Prostate gland (tissue), 2 donors: ENCODE measurements around the gene FAM3A. TPM values are rescaled to one million over a fixed set of nuclear protein-coding genes. Genes with fewer than 3 reads are reported as not detected.

Experiments used
- DNase-seq: peaks from one replicate; pipeline ENCODE4 v3.0.0-alpha.2; 2019; ENCODE audit warnings: low spot score
- H3K27ac ChIP-seq, 2 donors: fragments of 200-600 bp; sonication (generic); 2 replicates each; pipeline ENCODE4 v1.5.1; 2017 to 2019
- H3K27me3 ChIP-seq: fragments of 200-600 bp; sonication (generic); replicated peaks from 2 replicates; pipeline ENCODE4 v1.5.1; 2019; ENCODE audit not compliant: insufficient read depth
- H3K36me3 ChIP-seq, 2 donors: fragments of 200-600 bp; sonication (generic); 1 replicate in 1 of 2; 2 replicates in 1 of 2; pipeline versions ENCODE4 v1.5.1 to v1.8.1; 2017 to 2019
- H3K4me1 ChIP-seq: fragments of 200-600 bp; sonication (generic); replicated peaks from 2 replicates; pipeline ENCODE4 v1.5.1; 2019
- H3K4me3 ChIP-seq, 2 donors: fragments of 200-600 bp; sonication (generic); 2 replicates each; pipeline ENCODE4 v1.5.1; 2017 to 2019
- H3K9me3 ChIP-seq: fragments of 200-600 bp; sonication (generic); 2 replicates; pipeline ENCODE4 v1.5.1; 2017
- CTCF ChIP-seq, 4 experiments: fragments of 200-600 bp in 2 of 4; fragments of 450-650 bp in 2 of 4; sonication (generic) in 2 of 4; IDR thresholded peaks; 1 replicate in 3 of 4; 2 replicates in 1 of 4; pipeline ENCODE4 v1.5.1; 2016 to 2019; ENCODE audit warnings: antibody characterized with exemption in 4 of 4, mild to moderate bottlenecking in 2 of 4, moderate library complexity in 2 of 4
- POLR2A ChIP-seq: fragments of 450-650 bp; IDR thresholded peaks from one replicate; pipeline ENCODE4 v1.6.1; 2016; ENCODE audit warnings: antibody characterized with exemption, mild to moderate bottlenecking
- POLR2AphosphoS5 ChIP-seq: sonication (generic); formaldehyde crosslinking; IDR thresholded peaks from one replicate; pipeline ENCODE4 v1.6.1; 2017; ENCODE audit warnings: antibody characterized with exemption
- WGBS: methylation state at CpG from one replicate; pipeline ENCODE4 v1.1.5; 2018; 5-methylcytosine and 5-hydroxymethylcytosine counted together
- intact Hi-C: fragments of 100-400 bp; cut with DNase I; formaldehyde crosslinking; loops from one replicate; pipeline ENCODE4 v1.14.2; 2022
- total RNA-seq, 2 donors: library from RNA; depleted of rRNA; stranded (reverse); fragments of >200 nt; gene quantifications; one replicate each; pipeline ENCODE4 v1.1.0, GENCODE V29; 2016

Gene FAM3A
- total RNA-seq, 2 donors from 2014 or later, result 52.0 to 72.7 TPM

DNA sequence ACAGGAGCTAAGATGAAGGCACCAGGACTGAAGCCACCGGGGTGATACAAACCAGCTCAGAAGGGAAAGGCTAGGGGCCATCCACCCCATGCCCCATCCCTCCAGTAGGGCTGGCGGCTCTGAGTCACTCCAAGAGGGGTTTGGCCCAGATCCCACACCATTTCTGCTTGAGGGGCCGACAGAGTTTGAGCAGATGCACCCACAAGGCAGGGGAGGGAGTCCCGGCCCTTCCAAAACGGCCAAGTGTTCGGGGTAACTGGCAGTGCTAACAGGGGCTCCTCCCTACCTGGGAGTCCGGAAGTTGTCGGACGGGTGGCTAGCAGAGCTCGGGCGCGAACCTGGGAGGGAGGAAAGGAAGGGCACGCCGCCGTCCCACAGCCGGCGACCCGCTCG is 26.0 kb downstream of the FAM3A start:
- no peaks in the 10 kb centered on the region for H3K27me3 ChIP-seq

GRCh38 chrX:154489182-154489581 is 26.9 kb downstream of the FAM3A start:
- Histone ChIP-seq H3K27me3 (no peaks in the 10 kb centered on the region), H3K4me1 (no peaks in the 10 kb centered on the region), H3K27ac (peak overlapping the region in 1 of 2 donors; percentile 93), H3K4me3 (peak overlapping the region in 1 of 2 donors; percentile 47), H3K36me3 (no peaks in the 10 kb centered on the region), H3K9me3 (no peaks in the 10 kb centered on the region)
- WGBS, result no CpG with 5 or more reads among the region's 4 CpGs
- intact Hi-C loops, result loop anchor here (5.0 kb wide), 1 partner anchor 52 kb away; the partner anchor contains the start of gene GDI1
- no peak for TF ChIP-seq POLR2AphosphoS5
- TF ChIP-seq POLR2A, result no peak
- no peak for TF ChIP-seq CTCF (IDR thresholded peaks at IDR 0.05)
- no peak for DNase-seq

More for the DNA sequence above, 26.0 kb downstream of the FAM3A start:
- 0% methylated on average over 3 of the region's 19 CpGs for WGBS
- no peaks in the 10 kb centered on the region for H3K9me3 ChIP-seq
- H3K4me3 ChIP-seq, result peak overlapping the region; percentile 47 to 57
- H3K27ac ChIP-seq, result peak overlapping the region; percentile 93 to 94
- no peaks in the 10 kb centered on the region for H3K4me1 ChIP-seq
- no peak for TF ChIP-seq POLR2A
- TF ChIP-seq POLR2AphosphoS5, result no peak
- TF ChIP-seq CTCF (IDR thresholded peaks at IDR 0.05), result no peak
- no peaks in the 10 kb centered on the region for H3K36me3 ChIP-seq
- no peak for DNase-seq
- intact Hi-C loops, result loop anchor here (5.0 kb wide), 1 partner anchor 37 kb away; no protein-coding TSS in a partner anchor

DNA sequence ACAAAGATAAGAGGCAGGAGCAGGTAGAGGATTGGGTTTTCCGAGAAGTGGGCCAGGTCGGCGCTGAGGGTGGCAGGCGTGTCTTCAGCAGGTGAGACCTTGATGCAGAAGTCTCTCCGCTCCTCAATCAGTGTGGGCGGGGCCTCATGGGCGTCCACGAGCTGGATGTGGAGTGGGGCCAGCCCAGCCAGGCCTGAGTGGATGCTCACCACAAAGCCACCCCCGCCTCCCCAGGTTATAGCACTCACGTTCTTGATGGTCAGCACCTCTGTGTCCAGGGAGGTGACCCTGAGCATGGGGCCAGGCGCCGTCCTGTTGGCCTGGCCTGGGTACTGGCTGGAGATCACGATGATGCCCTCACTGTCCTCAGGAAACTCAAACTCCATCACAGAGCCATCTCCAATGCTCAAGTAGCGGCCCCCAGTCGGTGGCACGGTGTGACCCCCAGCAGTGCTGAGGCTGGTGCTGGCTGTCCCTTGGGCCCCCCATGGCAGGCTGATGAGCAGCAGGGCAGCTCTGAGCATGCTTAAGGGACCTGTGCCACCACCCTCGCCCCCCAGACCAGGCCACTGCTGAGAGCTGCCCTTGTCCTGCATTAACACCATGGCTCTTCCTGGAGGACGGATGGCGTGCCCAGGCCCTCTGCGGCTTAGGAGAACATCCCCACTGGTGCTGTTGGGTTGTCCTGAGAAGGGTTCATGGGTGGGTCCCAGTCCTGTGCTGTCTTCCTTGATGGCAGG is 27.5 kb downstream of the FAM3A start:
- no peak for DNase-seq
- intact Hi-C loops, result loop anchor here (5.0 kb wide), 1 partner anchor 51 kb away; the partner anchor contains the start of gene GDI1
- WGBS, result 81% methylated on average over 15 of the region's 20 CpGs
- H3K27me3 ChIP-seq, result no peaks in the 10 kb centered on the region
- no peak overlapping the region for H3K27ac ChIP-seq
- no peak overlapping the region for H3K4me3 ChIP-seq
- TF ChIP-seq POLR2A (no peak), CTCF (IDR thresholded peaks at IDR 0.05) (no peak), POLR2AphosphoS5 (no peak)
- H3K9me3 ChIP-seq, result no peaks in the 10 kb centered on the region
- no peaks in the 10 kb centered on the region for H3K4me1 ChIP-seq
- H3K36me3 ChIP-seq, result no peaks in the 10 kb centered on the region

GRCh38 chrX:154487518-154488290 is 28.3 kb downstream of the FAM3A start:
- no peak for DNase-seq
- no peaks in the 10 kb centered on the region for H3K27me3 ChIP-seq
- no peaks in the 10 kb centered on the region for H3K4me1 ChIP-seq
- intact Hi-C loops, result loop anchor here (5.0 kb wide), 1 partner anchor 50 kb away; the partner anchor contains the start of gene GDI1
- no peak overlapping the region for H3K4me3 ChIP-seq
- H3K9me3 ChIP-seq, result no peaks in the 10 kb centered on the region
- H3K36me3 ChIP-seq, result no peaks in the 10 kb centered on the region
- 93% methylated on average over 25 of the region's 28 CpGs for WGBS
- no peak for TF ChIP-seq CTCF (IDR thresholded peaks at IDR 0.05)
- TF ChIP-seq POLR2AphosphoS5, result no peak
- TF ChIP-seq POLR2A, result no peak
- peak overlapping the region; percentile 80 to 85 for H3K27ac ChIP-seq
